ENCODE data around the gene PALM3. TPM values are rescaled to one million over a fixed set of nuclear protein-coding genes. Genes with fewer than 3 reads are reported as not detected.
"Not testable (repeated sequence)": the region's sequence is repeated elsewhere in the genome, so short reads cannot be mapped to it uniquely, and the experiment has no call there.

Gene PALM3
- total and polyA plus RNA-seq, 10 of the 15 experiments (the other 5 are each of a cell fraction or from before 2014, with no cell fraction given) = 0.07 TPM; not detected in 9

DNA sequence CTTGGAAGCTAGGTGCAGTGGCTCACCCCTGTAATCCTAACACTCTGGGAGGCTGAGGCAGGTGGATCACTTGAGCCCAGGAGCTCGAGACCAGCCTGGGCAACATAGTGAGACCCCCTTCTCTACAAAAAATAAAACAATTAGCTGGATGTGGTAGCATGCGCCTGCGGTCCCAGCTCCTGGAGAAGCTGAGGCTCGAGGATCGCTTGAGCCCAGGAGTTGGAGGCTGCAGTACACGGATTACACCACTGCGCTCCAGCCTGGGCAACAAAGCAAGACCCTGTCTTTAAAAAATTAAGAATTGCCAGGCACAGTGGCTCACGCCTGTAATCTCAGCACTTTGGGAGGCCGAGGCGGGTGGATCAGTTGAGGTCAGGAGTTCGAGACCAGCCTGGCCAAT is 10.9 kb downstream of the PALM3 start:
- ChIA-PET POLR2A (interaction anchor here (0.6 kb wide), 1 partner anchor 1317 kb away, joined by 5 read pairs; the partner anchor contains the start of gene TRIR), CTCF (interaction anchor here (7.4 kb wide), 1 partner anchor 8 kb away, joined by 60 read pairs; no protein-coding TSS in a partner anchor), RAD21 (ENCODE audit: unreplicated experiment) (interaction anchor here (0.6 kb wide), 1 partner anchor 141 kb away, joined by 4 read pairs; no protein-coding TSS in a partner anchor), SMC1A (ENCODE audit: uncharacterized antibody, unreplicated experiment) (interaction anchor here (0.6 to 1.2 kb wide), 3 partner anchors 9 to 169 kb away, joined by 3 to 4 read pairs (median 3); no protein-coding TSS in a partner anchor)
- H3K4me2 ChIP-seq (ENCODE audit: control insufficient read depth, insufficient read depth); H3K4me1 ChIP-seq (ENCODE audit: control insufficient read depth, insufficient read depth, low read length); H3K9ac ChIP-seq (ENCODE audit: control insufficient read depth, insufficient read depth, low read length); H3K4me3 ChIP-seq; H3K9me3 ChIP-seq (replicated peaks; ENCODE audit: control insufficient read depth, insufficient read depth, low read length); FAIRE-seq; intact Hi-C loops (cut with micrococcal nuclease; ENCODE audit: unreplicated experiment); H3K27ac ChIP-seq (ENCODE audit: control insufficient read depth, insufficient read depth); H4K20me1 ChIP-seq (ENCODE audit: control insufficient read depth, insufficient read depth); ATAC-seq; BruUV-seq (replicated peaks); H3K27me3 ChIP-seq (replicated peaks in 1 of 2; ENCODE audit: control insufficient read depth in 2 of 2, insufficient read depth in 2 of 2, low read length in 1 of 2); H2AFZ ChIP-seq (ENCODE audit: control insufficient read depth, low read depth, low read length); H3K79me2 ChIP-seq (ENCODE audit: control insufficient read depth, insufficient read depth, low read length); DNase-seq (ENCODE audit: low read depth, low spot score): not testable (repeated sequence)
- H3K36me3 ChIP-seq (ENCODE audit: control insufficient read depth in 2 of 2, insufficient read depth in 2 of 2, low read length in 1 of 2) = peaks cover 10 to 17% of the 10 kb centered on the region in 2 experiments; a peak in 3 of 4 replicates
- WGBS (ENCODE audit: insufficient coverage, insufficient replicate concordance, low lambda C conversion rate, missing lambda C conversion rate) = 95% methylated on average over 11 of the region's 11 CpGs
- in situ Hi-C loops (cut with MboI) = loop anchor here (25.0 kb wide), 1 partner anchor 764 kb away; no protein-coding TSS in a partner anchor

DNA sequence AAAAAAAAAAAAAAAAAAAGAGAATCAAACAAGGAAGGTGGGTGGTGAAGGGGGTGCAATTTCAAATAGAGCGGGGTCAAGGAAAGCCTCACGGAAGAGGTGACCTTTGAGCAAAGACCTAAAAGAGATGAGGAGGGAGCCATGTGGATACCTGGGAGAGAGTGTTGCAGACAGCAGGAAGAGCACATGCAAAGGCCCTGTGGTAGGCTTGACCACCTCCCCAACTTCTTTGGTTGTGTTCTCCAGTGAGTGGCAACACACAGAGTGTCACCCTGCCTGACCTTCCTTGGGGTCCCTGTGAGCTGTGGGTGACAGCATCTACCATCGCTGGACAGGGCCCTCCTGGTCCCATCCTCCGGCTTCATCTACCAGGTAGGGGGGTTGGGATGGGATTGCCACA is 11.4 kb downstream of the PALM3 start:
- ChIA-PET CTCF (interaction anchor here (2.4 to 7.4 kb wide), 2 partner anchors 8 to 98 kb away, joined by 8 to 60 read pairs; partner anchors contain the start of gene DCAF15), POLR2A (no interaction called here), RAD21 (ENCODE audit: unreplicated experiment) (no interaction called here), SMC1A (ENCODE audit: uncharacterized antibody, unreplicated experiment) (interaction anchor here (0.6 to 1.2 kb wide), 2 partner anchors 10 to 50 kb away, joined by 3 to 4 read pairs; no protein-coding TSS in a partner anchor)
- Histone ChIP-seq H3K27me3 (replicated peaks in 1 of 2; ENCODE audit: control insufficient read depth in 2 of 2, insufficient read depth in 2 of 2, low read length in 1 of 2) (no peaks in the 10 kb centered on the region), H3K36me3 (ENCODE audit: control insufficient read depth in 2 of 2, insufficient read depth in 2 of 2, low read length in 1 of 2) (peaks cover 12 to 18% of the 10 kb centered on the region in 2 experiments; a peak in 3 of 4 replicates), H4K20me1 (ENCODE audit: control insufficient read depth, insufficient read depth) (no peaks in the 10 kb centered on the region), H3K27ac (ENCODE audit: control insufficient read depth, insufficient read depth) (no peak overlapping the region), H3K4me1 (ENCODE audit: control insufficient read depth, insufficient read depth, low read length) (no peaks in the 10 kb centered on the region), H3K9ac (ENCODE audit: control insufficient read depth, insufficient read depth, low read length) (no peak overlapping the region), H3K79me2 (ENCODE audit: control insufficient read depth, insufficient read depth, low read length) (no peaks in the 10 kb centered on the region), H3K4me3 (no peak overlapping the region), H2AFZ (ENCODE audit: control insufficient read depth, low read depth, low read length) (no peak overlapping the region), H3K9me3 (replicated peaks; ENCODE audit: control insufficient read depth, insufficient read depth, low read length) (peaks cover 2% of the 10 kb centered on the region; the same call in 1 of the 3 replicates), H3K4me2 (ENCODE audit: control insufficient read depth, insufficient read depth) (no peak overlapping the region)
- ATAC-seq (no peak), DNase-seq (ENCODE audit: low read depth, low spot score) (no peak), FAIRE-seq (no peak)
- TF ChIP-seq, protein P1, sequence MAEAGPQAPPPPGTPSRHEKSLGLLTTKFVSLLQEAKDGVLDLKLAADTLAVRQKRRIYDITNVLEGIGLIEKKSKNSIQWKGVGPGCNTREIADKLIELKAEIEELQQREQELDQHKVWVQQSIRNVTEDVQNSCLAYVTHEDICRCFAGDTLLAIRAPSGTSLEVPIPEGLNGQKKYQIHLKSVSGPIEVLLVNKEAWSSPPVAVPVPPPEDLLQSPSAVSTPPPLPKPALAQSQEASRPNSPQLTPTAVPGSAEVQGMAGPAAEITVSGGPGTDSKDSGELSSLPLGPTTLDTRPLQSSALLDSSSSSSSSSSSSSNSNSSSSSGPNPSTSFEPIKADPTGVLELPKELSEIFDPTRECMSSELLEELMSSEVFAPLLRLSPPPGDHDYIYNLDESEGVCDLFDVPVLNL (IDR thresholded peaks at IDR 0.05; ENCODE audit: low read depth, low read length) = no peak
- no peak for TF ChIP-seq TCF12 (IDR thresholded peaks at IDR 0.05; ENCODE audit: low read depth, low read length)
- no peak for TF ChIP-seq TARDBP (IDR thresholded peaks at IDR 0.05; ENCODE audit: borderline replicate concordance)
- TF ChIP-seq IKZF2 (IDR thresholded peaks at IDR 0.05) = no peak
- no peak for TF ChIP-seq YY1 (IDR thresholded peaks at IDR 0.05; ENCODE audit: low read depth, low read length)
- no peak for TF ChIP-seq RAD51 (IDR thresholded peaks at IDR 0.05)
- TF ChIP-seq EGR1 (IDR thresholded peaks at IDR 0.05; ENCODE audit: borderline replicate concordance in 1 of 2, low read depth in 2 of 2, low read length in 2 of 2) = no peak
- 96% methylated on average over 4 of the region's 4 CpGs for WGBS (ENCODE audit: insufficient coverage, insufficient replicate concordance, low lambda C conversion rate, missing lambda C conversion rate)
- no TSS peak for BruUV-seq (replicated peaks)
- intact Hi-C loops (cut with micrococcal nuclease; ENCODE audit: unreplicated experiment) (no loop called here), in situ Hi-C loops (cut with MboI) (loop anchor here (25.0 kb wide), 1 partner anchor 763 kb away; no protein-coding TSS in a partner anchor)

Measured in GM12878 (cell line).